K562 (cell line): ENCODE results near the gene ELK1. TPM values are rescaled to one million over a fixed set of nuclear protein-coding genes. Genes with fewer than 3 reads are reported as not detected.

Source experiments
- ATF6 ChIP-seq: sonication (generic); formaldehyde crosslinking; IDR thresholded peaks from 2 replicates; pipeline ENCODE4 v1.4.0; 2020; ENCODE audit warnings: mild to moderate bottlenecking, missing genetic modification reagents
- CHD2 ChIP-seq: IDR thresholded peaks from 2 replicates; pipeline ENCODE4 v1.6.1; 2011; ENCODE audit warnings: low read depth, low read length
- FOXM1 ChIP-seq, 2 experiments: fragments of 450-650 bp in 1 of 2; sonication (generic) in 1 of 2; formaldehyde crosslinking in 1 of 2; IDR thresholded peaks; 2 replicates each; pipeline versions ENCODE4 v1.6.1 to v1.9.0; 2017 to 2022; ENCODE audit warnings: low read depth in 2 of 2, mild to moderate bottlenecking in 2 of 2, missing genetic modification reagents in 1 of 2, moderate library complexity in 1 of 2
- MTA3 ChIP-seq: fragments of 450-650 bp; formaldehyde crosslinking; IDR thresholded peaks from 2 replicates; pipeline ENCODE4 v1.6.1; 2017; ENCODE audit warnings: mild to moderate bottlenecking, borderline replicate concordance
- RCOR1 ChIP-seq, 2 experiments: IDR thresholded peaks; 2 replicates each; pipeline ENCODE4 v1.6.1; 2012; ENCODE audit warnings: low read depth in 2 of 2, low read length in 2 of 2, borderline replicate concordance in 1 of 2, improper control_type of control experiment in 1 of 2
- TBL1XR1 ChIP-seq, 2 experiments: IDR thresholded peaks; 2 replicates each; pipeline ENCODE4 v1.6.1; 2012; ENCODE audit warnings: improper control_type of control experiment in 2 of 2, low read length in 2 of 2, mild to moderate bottlenecking in 1 of 2
- TOE1 ChIP-seq, 2 experiments: fragments of 450-650 bp in 1 of 2; sonication (generic) in 1 of 2; formaldehyde crosslinking in 1 of 2; IDR thresholded peaks; 2 replicates each; pipeline versions ENCODE4 v1.7.1 to v1.8.0; 2016 to 2022; ENCODE audit warnings: borderline replicate concordance in 2 of 2, mild to moderate bottlenecking in 2 of 2, antibody characterized with exemption in 1 of 2, inconsistent platforms in 1 of 2, low read depth in 1 of 2, missing genetic modification reagents in 1 of 2, moderate library complexity in 1 of 2
- ZNF41 ChIP-seq: fragments of 250-450 bp; sonication (Bioruptor Pico); conservative IDR thresholded peaks from 2 replicates; pipeline ENCODE4 v1.4.0; 2020; ENCODE audit warnings: mild to moderate bottlenecking
- polyA plus RNA-seq, 8 experiments: library from polyadenylated mRNA; depleted of rRNA in 4 of 8; stranded (reverse) in 5 of 8; unstranded in 3 of 8; fragments of >200 nt; fragmentation: Nextera tagmentation in 2 of 8; fragmentation: Illumina TruSeq in 1 of 8; extraction: Ambion mirVana in 2 of 8; extraction: Trizol in 1 of 8; gene quantifications; 2 replicates each; pipeline versions ENCODE4 v1.2.1 to v1.2.3, GENCODE V29; 2011 to 2014; ENCODE audit warnings: inconsistent platforms in 1 of 8, missing spikeins in 1 of 8
- total RNA-seq, 7 experiments: library from RNA; depleted of rRNA in 6 of 7; stranded (reverse); fragments of >200 nt in 6 of 7; fragmentation: Illumina TruSeq in 2 of 7; extraction: Trizol in 2 of 7; gene quantifications; 2 replicates each; pipeline versions ENCODE4 v1.2.1 to v1.2.3, GENCODE V29; 2011 to 2021; ENCODE audit warnings: low replicate concordance in 1 of 7
- TF ChIP-seq, protein P1 (sequence below): fragments of 450-650 bp; IDR thresholded peaks from 2 replicates; pipeline ENCODE4 v1.6.1; 2018; ENCODE audit not compliant: partially characterized antibody
- TF ChIP-seq, protein P2 (sequence below), 2 experiments: fragments of 450-650 bp; IDR thresholded peaks; 2 replicates each; pipeline ENCODE4 v1.6.1; 2016; ENCODE audit warnings: mild to moderate bottlenecking in 2 of 2, borderline replicate concordance in 1 of 2, low read depth in 1 of 2, moderate library complexity in 1 of 2

ELK1 gene
- total and polyA plus RNA-seq, 9 of the 15 experiments (the other 6 are each of a cell fraction or from before 2014, with no cell fraction given) = 4.4 to 74.9 (median 26.5) TPM

GRCh38 chrX:47619486-47620302, 30.7 kb downstream of the ELK1 start, which contains the start of gene SYN1 (continued):
- TF ChIP-seq FOXM1 (IDR thresholded peaks at IDR 0.05; ENCODE audit: low read depth) (no peak), FOXM1 (CRISPR knock-in tag; IDR thresholded peaks at IDR 0.05; ENCODE audit: low read depth) (0 out of 2 replicates have a peak, but pooled peaks have one; percentile 84), ZNF41 (CRISPR knock-in tag) (no peak), RCOR1 (IDR thresholded peaks at IDR 0.05; ENCODE audit: borderline replicate concordance in 1 of 2, low read depth in 2 of 2, low read length in 2 of 2) (peak in 1 of 2 experiments; percentile 68; a peak in 1 of 4 replicates), ATF6 (CRISPR knock-in tag) (no peak), MTA3 (peak; percentile 76; the same call in 1 of the 2 replicates), CHD2 (peak; percentile 57; the same call in 1 of the 2 replicates), TBL1XR1 (IDR thresholded peaks at IDR 0.05; ENCODE audit: low read length in 2 of 2) (0 out of 4 replicates have a peak, but pooled peaks of 1 of the 2 experiments have one; percentile 36), TOE1 (IDR thresholded peaks at IDR 0.05; ENCODE audit: borderline replicate concordance) (no peak), TOE1 (CRISPR knock-in tag; IDR thresholded peaks at IDR 0.05; ENCODE audit: borderline replicate concordance, low read depth) (peak; percentile 88)
- TF ChIP-seq, protein P1, sequence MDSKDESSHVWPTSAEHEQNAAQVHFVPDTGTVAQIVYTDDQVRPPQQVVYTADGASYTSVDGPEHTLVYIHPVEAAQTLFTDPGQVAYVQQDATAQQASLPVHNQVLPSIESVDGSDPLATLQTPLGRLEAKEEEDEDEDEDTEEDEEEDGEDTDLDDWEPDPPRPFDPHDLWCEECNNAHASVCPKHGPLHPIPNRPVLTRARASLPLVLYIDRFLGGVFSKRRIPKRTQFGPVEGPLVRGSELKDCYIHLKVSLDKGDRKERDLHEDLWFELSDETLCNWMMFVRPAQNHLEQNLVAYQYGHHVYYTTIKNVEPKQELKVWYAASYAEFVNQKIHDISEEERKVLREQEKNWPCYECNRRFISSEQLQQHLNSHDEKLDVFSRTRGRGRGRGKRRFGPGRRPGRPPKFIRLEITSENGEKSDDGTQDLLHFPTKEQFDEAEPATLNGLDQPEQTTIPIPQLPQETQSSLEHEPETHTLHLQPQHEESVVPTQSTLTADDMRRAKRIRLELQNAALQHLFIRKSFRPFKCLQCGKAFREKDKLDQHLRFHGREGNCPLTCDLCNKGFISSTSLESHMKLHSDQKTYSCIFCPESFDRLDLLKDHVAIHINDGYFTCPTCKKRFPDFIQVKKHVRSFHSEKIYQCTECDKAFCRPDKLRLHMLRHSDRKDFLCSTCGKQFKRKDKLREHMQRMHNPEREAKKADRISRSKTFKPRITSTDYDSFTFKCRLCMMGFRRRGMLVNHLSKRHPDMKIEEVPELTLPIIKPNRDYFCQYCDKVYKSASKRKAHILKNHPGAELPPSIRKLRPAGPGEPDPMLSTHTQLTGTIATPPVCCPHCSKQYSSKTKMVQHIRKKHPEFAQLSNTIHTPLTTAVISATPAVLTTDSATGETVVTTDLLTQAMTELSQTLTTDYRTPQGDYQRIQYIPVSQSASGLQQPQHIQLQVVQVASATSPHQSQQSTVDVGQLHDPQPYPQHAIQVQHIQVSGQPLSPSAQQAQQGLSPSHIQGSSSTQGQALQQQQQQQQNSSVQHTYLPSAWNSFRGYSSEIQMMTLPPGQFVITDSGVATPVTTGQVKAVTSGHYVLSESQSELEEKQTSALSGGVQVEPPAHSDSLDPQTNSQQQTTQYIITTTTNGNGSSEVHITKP = peak; percentile 99
- TF ChIP-seq, protein P2, sequence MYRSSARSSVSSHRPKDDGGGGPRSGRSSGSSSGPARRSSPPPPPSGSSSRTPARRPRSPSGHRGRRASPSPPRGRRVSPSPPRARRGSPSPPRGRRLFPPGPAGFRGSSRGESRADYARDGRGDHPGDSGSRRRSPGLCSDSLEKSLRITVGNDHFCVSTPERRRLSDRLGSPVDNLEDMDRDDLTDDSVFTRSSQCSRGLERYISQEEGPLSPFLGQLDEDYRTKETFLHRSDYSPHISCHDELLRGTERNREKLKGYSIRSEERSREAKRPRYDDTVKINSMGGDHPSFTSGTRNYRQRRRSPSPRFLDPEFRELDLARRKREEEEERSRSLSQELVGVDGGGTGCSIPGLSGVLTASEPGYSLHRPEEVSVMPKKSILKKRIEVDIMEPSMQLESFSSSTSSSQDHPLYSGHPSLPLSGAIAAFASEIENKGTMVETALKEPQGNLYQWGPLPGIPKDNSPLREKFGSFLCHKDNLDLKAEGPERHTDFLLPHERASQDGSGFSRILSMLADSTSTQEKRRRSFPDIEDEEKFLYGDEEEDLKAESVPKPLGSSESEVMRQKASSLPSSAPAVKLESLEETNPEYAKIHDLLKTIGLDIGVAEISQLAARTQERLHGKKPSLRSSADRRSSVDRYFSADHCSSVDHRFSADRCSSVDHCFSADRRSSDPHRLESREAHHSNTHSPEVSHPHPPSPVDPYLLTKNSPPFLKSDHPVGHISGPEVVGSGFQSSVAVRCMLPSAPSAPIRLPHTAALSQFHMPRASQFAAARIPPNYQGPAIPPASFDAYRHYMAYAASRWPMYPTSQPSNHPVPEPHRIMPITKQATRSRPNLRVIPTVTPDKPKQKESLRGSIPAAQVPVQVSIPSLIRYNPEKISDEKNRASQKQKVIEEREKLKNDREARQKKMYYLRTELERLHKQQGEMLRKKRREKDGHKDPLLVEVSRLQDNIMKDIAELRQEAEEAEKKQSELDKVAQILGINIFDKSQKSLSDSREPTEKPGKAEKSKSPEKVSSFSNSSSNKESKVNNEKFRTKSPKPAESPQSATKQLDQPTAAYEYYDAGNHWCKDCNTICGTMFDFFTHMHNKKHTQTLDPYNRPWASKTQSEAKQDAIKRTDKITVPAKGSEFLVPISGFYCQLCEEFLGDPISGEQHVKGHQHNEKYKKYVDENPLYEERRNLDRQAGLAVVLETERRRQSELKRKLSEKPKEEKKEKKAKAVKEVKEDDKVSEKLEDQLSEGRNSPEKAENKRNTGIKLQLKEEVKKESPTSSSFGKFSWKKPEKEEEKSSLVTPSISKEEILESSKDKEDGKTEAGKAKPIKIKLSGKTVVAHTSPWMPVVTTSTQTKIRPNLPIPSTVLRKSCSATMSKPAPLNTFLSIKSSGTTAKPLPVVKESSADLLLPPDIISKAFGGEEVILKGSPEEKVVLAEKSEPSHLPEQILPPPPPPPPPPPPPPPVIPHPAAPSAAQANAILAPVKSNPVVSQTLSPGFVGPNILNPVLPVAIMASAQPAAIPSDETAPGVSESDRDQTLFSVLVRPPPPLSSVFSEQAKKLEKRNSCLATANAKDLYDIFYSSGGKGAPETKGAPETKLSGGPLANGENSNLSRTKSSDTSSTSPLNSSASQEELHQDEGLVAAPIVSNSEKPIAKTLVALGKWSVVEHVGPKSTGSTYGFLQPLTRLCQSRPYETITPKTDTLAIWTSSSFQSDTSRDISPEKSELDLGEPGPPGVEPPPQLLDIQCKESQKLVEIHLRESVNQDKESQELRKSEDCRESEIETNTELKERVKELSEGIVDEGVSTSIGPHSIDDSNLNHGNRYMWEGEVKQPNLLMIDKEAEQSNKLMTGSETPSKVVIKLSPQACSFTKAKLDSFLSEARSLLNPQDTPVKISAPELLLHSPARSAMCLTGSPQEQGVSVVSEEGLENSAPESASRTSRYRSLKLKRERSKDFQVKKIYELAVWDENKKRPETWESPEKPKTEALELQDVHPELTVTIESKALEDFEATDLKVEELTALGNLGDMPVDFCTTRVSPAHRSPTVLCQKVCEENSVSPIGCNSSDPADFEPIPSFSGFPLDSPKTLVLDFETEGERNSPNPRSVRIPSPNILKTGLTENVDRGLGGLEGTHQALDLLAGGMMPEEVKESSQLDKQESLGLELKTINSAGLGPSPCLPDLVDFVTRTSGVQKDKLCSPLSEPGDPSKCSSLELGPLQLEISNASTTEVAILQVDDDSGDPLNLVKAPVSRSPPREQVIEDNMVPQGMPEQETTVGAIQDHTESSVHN (IDR thresholded peaks at IDR 0.05; ENCODE audit: borderline replicate concordance in 1 of 2, low read depth in 1 of 2) = no peak
